NCI-H1436 treated with DMSO at 0.1 percent for 48 hours (cell line): ENCODE data around the gene SDC1.
"Not testable (repeated sequence)": the region's sequence is repeated elsewhere in the genome, so short reads cannot be mapped to it uniquely, and the experiment has no call there.

Experiments used
- DNase-seq: peaks from one replicate; lab custom pipeline; 2025; lab: John Stamatoyannopoulos, UW

The SDC1 gene

GRCh38 chr2:20196657-20197161 lies 28.2 kb downstream of the SDC1 start:
- no peak for DNase-seq

- DNase-seq: no peak
Observed at GRCh38 chr2:20196053-20196656, 28.8 kb downstream of the SDC1 start.

- no peak for DNase-seq
Observed at GRCh38 chr2:20195431-20196033, 29.4 kb downstream of the SDC1 start.

GRCh38 chr2:20195016-20195411 lies 29.9 kb downstream of the SDC1 start:
- not testable (repeated sequence) for DNase-seq

- no peak for DNase-seq
Observed at GRCh38 chr2:20194097-20195015, 30.6 kb downstream of the SDC1 start.

GRCh38 chr2:20193185-20193584 lies 31.7 kb downstream of the SDC1 start:
- DNase-seq: no peak

GRCh38 chr2:20192781-20193180 lies 32.1 kb downstream of the SDC1 start:
- DNase-seq: no peak

- no peak for DNase-seq
Observed at GRCh38 chr2:20191714-20192569, 33.0 kb downstream of the SDC1 start.

- no peak for DNase-seq
Observed at GRCh38 chr2:20190876-20191713, 33.8 kb downstream of the SDC1 start.

GRCh38 chr2:20190170-20190569 lies 34.8 kb downstream of the SDC1 start:
- DNase-seq: no peak

- DNase-seq: no peak
Observed at GRCh38 chr2:20189299-20189931, 35.5 kb downstream of the SDC1 start.

GRCh38 chr2:20188851-20189250 lies 36.1 kb downstream of the SDC1 start:
- no peak for DNase-seq

GRCh38 chr2:20188201-20188600 lies 36.7 kb downstream of the SDC1 start:
- no peak for DNase-seq

GRCh38 chr2:20187331-20187730 lies 37.6 kb downstream of the SDC1 start:
- DNase-seq: no peak

- no peak for DNase-seq
Observed at GRCh38 chr2:20186855-20187187, 38.1 kb downstream of the SDC1 start.

- no peak for DNase-seq
Observed at GRCh38 chr2:20186078-20186854, 38.7 kb downstream of the SDC1 start.

- DNase-seq: no peak
Observed at GRCh38 chr2:20185176-20186022, 39.5 kb downstream of the SDC1 start.

GRCh38 chr2:20184067-20184938 lies 40.6 kb downstream of the SDC1 start:
- DNase-seq: no peak
